Measurements from ENCODE around the gene ZNF263. TPM values are rescaled to one million over a fixed set of nuclear protein-coding genes. Genes with fewer than 3 reads are reported as not detected.

The ZNF263 gene
- total RNA-seq, 4 donors from 2014 or later, result 19.0 to 35.8 (median 27.5) TPM

DNA sequence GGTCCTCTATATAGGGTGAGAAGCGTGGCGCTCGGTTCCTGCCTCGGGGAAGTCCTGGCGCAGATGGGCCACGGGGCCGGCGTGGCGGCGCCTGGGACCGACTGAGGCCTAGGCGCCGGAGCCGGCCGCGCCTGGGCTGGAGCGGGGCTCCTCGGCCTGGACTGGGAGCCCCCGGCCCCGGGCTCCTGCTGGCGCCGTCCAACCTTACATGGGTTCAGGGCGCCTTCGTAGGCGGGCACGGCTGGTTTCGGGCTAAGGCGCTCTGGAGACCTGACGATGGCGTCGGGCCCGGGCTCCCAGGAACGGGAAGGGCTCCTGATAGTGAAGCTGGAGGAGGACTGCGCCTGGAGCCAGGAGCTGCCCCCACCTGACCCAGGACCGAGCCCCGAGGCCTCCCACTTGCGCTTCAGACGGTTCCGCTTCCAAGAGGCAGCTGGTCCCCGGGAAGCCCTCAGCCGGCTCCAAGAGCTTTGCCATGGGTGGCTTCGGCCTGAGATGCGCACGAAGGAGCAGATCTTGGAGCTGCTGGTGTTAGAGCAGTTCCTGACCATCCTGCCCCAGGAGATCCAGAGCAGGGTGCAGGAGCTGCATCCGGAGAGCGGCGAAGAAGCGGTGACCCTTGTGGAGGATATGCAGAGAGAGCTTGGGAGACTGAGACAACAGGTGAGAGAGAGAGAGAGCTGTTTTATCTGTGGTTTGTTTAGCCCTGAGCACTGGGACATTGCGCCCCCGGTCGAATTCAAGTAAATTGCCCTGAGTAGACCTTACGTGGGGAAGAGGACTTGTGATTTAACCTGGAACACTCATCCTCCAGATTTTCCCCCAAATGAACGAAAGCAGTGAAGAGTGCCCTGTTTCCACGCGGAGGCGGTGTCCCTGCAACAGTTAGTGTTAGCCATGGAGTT, 504 bp downstream of the ZNF263 start:
- peak overlapping the region; percentile 68 to 99 (median 89) for H3K4me3 ChIP-seq
- peaks cover 0 to 36% (median 6%) of the 10 kb centered on the region in 3 donors for H3K36me3 ChIP-seq
- peaks cover 0 to 12% (median 3%) of the 10 kb centered on the region in 4 donors for H3K9me3 ChIP-seq
- no peak for TF ChIP-seq POLR2A (IDR thresholded peaks at IDR 0.05)
- TF ChIP-seq, protein P1, sequence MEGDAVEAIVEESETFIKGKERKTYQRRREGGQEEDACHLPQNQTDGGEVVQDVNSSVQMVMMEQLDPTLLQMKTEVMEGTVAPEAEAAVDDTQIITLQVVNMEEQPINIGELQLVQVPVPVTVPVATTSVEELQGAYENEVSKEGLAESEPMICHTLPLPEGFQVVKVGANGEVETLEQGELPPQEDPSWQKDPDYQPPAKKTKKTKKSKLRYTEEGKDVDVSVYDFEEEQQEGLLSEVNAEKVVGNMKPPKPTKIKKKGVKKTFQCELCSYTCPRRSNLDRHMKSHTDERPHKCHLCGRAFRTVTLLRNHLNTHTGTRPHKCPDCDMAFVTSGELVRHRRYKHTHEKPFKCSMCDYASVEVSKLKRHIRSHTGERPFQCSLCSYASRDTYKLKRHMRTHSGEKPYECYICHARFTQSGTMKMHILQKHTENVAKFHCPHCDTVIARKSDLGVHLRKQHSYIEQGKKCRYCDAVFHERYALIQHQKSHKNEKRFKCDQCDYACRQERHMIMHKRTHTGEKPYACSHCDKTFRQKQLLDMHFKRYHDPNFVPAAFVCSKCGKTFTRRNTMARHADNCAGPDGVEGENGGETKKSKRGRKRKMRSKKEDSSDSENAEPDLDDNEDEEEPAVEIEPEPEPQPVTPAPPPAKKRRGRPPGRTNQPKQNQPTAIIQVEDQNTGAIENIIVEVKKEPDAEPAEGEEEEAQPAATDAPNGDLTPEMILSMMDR (IDR thresholded peaks at IDR 0.05), result no peak
- H3K27me3 ChIP-seq, result no peaks in the 10 kb centered on the region
- H3K27ac ChIP-seq, result peak overlapping the region; percentile 96 to 99 (median 98)
- peaks cover 0 to 17% (median 9%) of the 10 kb centered on the region in 4 donors for H3K4me1 ChIP-seq
- no peak for DNase-seq

DNA sequence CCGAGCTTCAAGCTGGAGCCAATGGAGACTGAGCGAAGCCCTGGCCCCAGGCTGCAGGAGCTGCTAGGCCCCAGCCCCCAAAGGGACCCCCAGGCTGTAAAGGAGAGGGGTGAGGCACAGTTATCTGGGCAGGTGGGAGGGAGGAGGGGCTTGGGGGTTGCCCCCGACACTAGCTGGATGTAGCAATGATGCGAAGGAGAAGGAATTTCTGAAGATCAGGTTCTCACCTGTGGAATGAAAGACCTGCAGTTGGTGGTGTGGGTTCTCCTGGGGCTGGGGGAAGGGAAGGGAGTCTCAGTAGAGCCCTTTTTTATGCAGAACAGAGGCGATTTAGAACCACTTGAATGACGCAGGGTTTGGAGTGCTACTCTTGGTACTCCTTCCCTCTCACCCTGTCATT, 1.8 kb downstream of the ZNF263 start:
- Histone ChIP-seq H3K36me3 (peaks cover 6 to 50% (median 16%) of the 10 kb centered on the region in 3 donors), H3K4me3 (peak overlapping the region in 1 of 4 donors; percentile 93), H3K27ac (no peak overlapping the region), H3K9me3 (peaks cover 0 to 25% (median 9%) of the 10 kb centered on the region in 4 donors), H3K27me3 (no peaks in the 10 kb centered on the region), H3K4me1 (peaks cover 0 to 17% (median 9%) of the 10 kb centered on the region in 4 donors)
- TF ChIP-seq POLR2A (IDR thresholded peaks at IDR 0.05), result no peak
- TF ChIP-seq, protein P1 (IDR thresholded peaks at IDR 0.05), result no peak
- no peak for DNase-seq

DNA sequence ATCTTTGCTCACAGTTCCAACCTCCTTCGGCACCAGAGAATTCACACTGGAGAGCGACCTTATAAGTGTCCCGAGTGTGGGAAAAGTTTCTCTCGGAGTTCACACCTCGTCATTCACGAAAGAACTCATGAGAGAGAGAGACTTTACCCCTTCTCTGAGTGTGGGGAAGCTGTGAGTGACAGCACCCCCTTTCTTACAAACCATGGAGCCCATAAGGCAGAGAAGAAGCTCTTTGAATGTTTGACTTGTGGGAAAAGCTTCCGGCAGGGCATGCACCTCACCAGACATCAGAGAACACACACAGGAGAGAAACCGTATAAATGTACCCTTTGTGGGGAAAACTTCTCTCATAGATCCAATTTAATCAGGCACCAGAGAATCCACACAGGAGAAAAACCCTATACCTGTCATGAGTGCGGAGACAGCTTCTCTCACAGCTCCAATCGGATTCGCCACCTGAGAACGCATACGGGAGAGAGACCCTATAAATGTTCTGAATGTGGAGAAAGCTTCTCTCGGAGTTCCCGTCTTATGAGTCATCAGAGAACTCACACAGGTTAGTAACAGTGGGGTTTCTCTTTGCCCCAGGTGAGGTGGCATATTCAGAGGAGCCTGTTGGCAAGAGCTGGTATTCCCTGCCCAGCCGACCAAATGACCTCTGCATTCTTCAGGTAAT, 6.8 kb downstream of the ZNF263 start:
- Histone ChIP-seq H3K27me3 (no peaks in the 10 kb centered on the region), H3K4me1 (peaks cover 0 to 1% (median under 1%) of the 10 kb centered on the region in 4 donors), H3K4me3 (no peak overlapping the region), H3K27ac (no peak overlapping the region), H3K9me3 (peaks cover 0 to 64% (median 18%) of the 10 kb centered on the region in 4 donors), H3K36me3 (peaks cover 6 to 88% (median 20%) of the 10 kb centered on the region in 3 donors)
- TF ChIP-seq POLR2A (IDR thresholded peaks at IDR 0.05), result no peak
- TF ChIP-seq, protein P1 (IDR thresholded peaks at IDR 0.05), result no peak
- no peak for DNase-seq

DNA sequence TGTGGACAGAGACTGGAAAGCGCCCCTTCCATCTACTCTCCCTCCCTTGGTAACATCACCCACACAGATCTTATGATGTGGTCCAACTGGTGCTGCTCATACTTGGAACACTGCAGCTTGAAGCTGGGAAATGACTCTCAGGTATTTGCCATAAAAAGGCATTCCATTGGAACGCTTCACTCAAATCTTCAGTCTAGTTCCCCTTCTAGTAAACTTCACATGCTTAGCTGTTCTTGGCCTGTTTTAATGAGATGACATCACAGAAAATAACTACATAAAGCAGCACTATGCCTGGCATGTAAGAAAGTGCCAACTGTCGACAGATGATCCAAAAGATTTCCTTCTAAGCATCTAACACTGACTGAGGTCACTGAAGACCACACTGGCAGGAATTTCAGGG, 9.3 kb downstream of the ZNF263 start:
- H3K4me1 ChIP-seq, result no peaks in the 10 kb centered on the region
- H3K27ac ChIP-seq, result no peak overlapping the region
- peaks cover 6 to 66% (median 20%) of the 10 kb centered on the region in 3 donors for H3K36me3 ChIP-seq
- H3K4me3 ChIP-seq, result no peak overlapping the region
- no peak for DNase-seq
- peaks cover 0 to 72% (median 20%) of the 10 kb centered on the region in 4 donors for H3K9me3 ChIP-seq
- TF ChIP-seq, protein P1 (IDR thresholded peaks at IDR 0.05), result no peak
- no peak for TF ChIP-seq POLR2A (IDR thresholded peaks at IDR 0.05)
- no peaks in the 10 kb centered on the region for H3K27me3 ChIP-seq

DNA sequence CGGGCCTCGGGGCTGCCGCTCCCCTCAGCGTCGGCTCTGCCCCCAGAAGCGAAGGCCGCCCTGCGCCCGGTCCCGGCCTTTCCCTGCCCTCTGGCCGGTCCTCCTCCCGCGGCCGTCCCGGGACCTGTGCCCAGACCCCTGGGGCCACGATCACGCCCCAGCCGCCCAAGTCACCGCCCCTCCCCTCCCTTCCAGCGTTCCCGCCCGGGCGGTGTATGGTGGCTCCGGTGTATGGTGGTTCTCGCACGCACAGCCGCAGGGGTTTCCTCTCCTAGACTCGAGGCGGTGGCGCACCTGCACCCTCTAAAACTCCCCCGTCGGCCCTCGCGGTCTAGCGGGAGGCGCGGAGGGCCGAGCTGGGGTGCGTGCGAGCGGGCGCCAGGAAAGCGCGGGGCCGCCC, 11.9 kb downstream of the ZNF263 start:
- DNase-seq, result no peak
- Histone ChIP-seq H3K4me1 (no peaks in the 10 kb centered on the region), H3K27ac (no peak overlapping the region), H3K4me3 (no peak overlapping the region), H3K27me3 (no peaks in the 10 kb centered on the region), H3K36me3 (peaks cover 0 to 48% (median 4%) of the 10 kb centered on the region in 3 donors), H3K9me3 (peaks cover 0 to 58% (median 13%) of the 10 kb centered on the region in 4 donors)
- TF ChIP-seq, protein P1 (IDR thresholded peaks at IDR 0.05), result no peak
- no peak for TF ChIP-seq POLR2A (IDR thresholded peaks at IDR 0.05)

Data from Peyer's patch (tissue), 4 donors.